HEK293T (cell line): ENCODE results near the gene SQSTM1.

Experiments used
- CTCF ChIA-PET: fragments of 350-600 bp; formaldehyde crosslinking; extraction: SDS; loops from one replicate; lab custom pipeline; 2021; ENCODE audit warnings: antibody characterized with exemption, inconsistent platforms; lab: Yijun Ruan, JAX
- POLR2A ChIA-PET: fragments of 350-600 bp; formaldehyde crosslinking; extraction: SDS; loops from one replicate; lab custom pipeline; 2020; ENCODE audit warnings: antibody characterized with exemption, inconsistent platforms; lab: Yijun Ruan, JAX
- DNase-seq: peaks from one replicate; pipeline ENCODE4 v3.0.0; 2012; ENCODE audit warnings: mixed read lengths; ENCODE audit errors: extremely low spot score
- ARNT ChIP-seq: fragments of 450-650 bp; IDR thresholded peaks from 2 replicates; pipeline ENCODE4 v1.6.1; 2017; ENCODE audit warnings: mild to moderate bottlenecking
- BHLHE40 ChIP-seq: fragments of 450-650 bp; IDR thresholded peaks from 2 replicates; pipeline ENCODE4 v1.6.1; 2016; ENCODE audit warnings: mild to moderate bottlenecking, moderate library complexity, borderline replicate concordance
- CTBP1 ChIP-seq: fragments of 450-650 bp; IDR thresholded peaks from 2 replicates; pipeline ENCODE4 v1.6.1; 2016; ENCODE audit warnings: borderline replicate concordance
- ELF4 ChIP-seq: fragments of 450-650 bp; IDR thresholded peaks from 2 replicates; pipeline ENCODE4 v1.6.1; 2017; ENCODE audit warnings: antibody characterized with exemption
- FOXA1 ChIP-seq: fragments of 450-650 bp; IDR thresholded peaks from 2 replicates; pipeline ENCODE4 v1.6.1; 2016; ENCODE audit warnings: mild to moderate bottlenecking
- FOXK2 ChIP-seq: fragments of 450-650 bp; IDR thresholded peaks from 2 replicates; pipeline ENCODE4 v1.6.1; 2016; ENCODE audit warnings: mild to moderate bottlenecking
- FOXM1 ChIP-seq: fragments of 450-650 bp; IDR thresholded peaks from 2 replicates; pipeline ENCODE4 v1.6.1; 2017; ENCODE audit warnings: mild to moderate bottlenecking, borderline replicate concordance
- HDGF ChIP-seq: fragments of 450-650 bp; IDR thresholded peaks from 2 replicates; pipeline ENCODE4 v1.6.1; 2017; ENCODE audit warnings: antibody characterized with exemption, borderline replicate concordance
- L3MBTL2 ChIP-seq: fragments of 450-650 bp; conservative IDR thresholded peaks from 2 replicates; pipeline ENCODE4 v1.6.1; 2016; ENCODE audit warnings: mild to moderate bottlenecking
- LEF1 ChIP-seq: fragments of 450-650 bp; IDR thresholded peaks from 2 replicates; pipeline ENCODE4 v1.6.1; 2017; ENCODE audit warnings: mild to moderate bottlenecking, borderline replicate concordance
- NFRKB ChIP-seq: fragments of 450-650 bp; IDR thresholded peaks from 2 replicates; pipeline ENCODE4 v1.6.1; 2016; ENCODE audit warnings: mild to moderate bottlenecking, moderate library complexity
- PKNOX1 ChIP-seq: fragments of 450-650 bp; IDR thresholded peaks from 2 replicates; pipeline ENCODE4 v1.6.1; 2016
- SP1 ChIP-seq: fragments of 450-650 bp; IDR thresholded peaks from 2 replicates; pipeline ENCODE4 v1.6.1; 2017
- SUZ12 ChIP-seq: fragments of 450-650 bp; IDR thresholded peaks from 2 replicates; pipeline ENCODE4 v1.6.1; 2016; ENCODE audit warnings: mild to moderate bottlenecking
- TARDBP ChIP-seq: fragments of 450-650 bp; IDR thresholded peaks from 2 replicates; pipeline ENCODE4 v1.6.1; 2016
- ZNF384 ChIP-seq: fragments of 450-650 bp; IDR thresholded peaks from 2 replicates; pipeline ENCODE4 v1.6.1; 2016

SQSTM1 gene

GRCh38 chr5:179823937-179824744, 3.4 kb downstream of the SQSTM1 start:
- TF ChIP-seq ARNT (no peak), SP1 (no peak), FOXK2 (no peak), BHLHE40 (no peak), L3MBTL2 (no peak), PKNOX1 (no peak)
- POLR2A ChIA-PET = interaction anchor here (1.6 kb wide), 1 partner anchor 13 kb away, joined by 4 read pairs; no protein-coding TSS in a partner anchor
- no peak for DNase-seq
- CTCF ChIA-PET = no interaction called here

GRCh38 chr5:179824745-179825112, 4.0 kb downstream of the SQSTM1 start:
- CTCF ChIA-PET = no interaction called here
- DNase-seq = no peak
- TF ChIP-seq FOXM1 (no peak), HDGF (no peak), TARDBP (no peak), LEF1 (no peak), ZNF384 (no peak), CTBP1 (no peak), ELF4 (no peak)
- POLR2A ChIA-PET = no interaction called here

DNA sequence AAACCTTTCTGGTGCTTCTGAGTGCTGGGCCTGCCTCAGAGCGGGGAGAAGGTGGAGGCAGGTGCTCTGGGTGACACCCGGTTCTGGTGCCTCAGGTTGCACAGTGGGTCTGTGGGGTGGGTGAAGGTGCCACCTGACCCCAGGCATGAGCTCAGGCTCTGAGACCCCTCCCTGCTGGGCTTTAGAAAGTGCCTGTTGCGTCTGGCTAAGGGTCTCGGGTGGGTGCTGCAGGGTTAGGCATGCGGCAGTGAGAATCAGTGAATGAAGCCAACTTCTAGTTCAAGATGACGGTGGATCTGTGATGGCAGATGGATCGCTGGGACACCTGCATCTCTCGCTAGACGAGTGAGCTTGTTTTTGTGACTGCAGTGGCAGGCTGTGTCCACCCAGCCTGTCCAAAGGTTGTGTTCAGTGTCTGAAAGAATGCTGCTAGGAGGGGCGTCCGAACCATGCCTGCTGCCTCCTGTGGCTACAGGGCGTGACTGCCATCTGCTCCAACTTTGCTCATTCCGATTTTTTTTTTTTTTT, 5.0 kb downstream of the SQSTM1 start:
- ChIA-PET POLR2A (interaction anchor here (0.9 kb wide), 1 partner anchor 31 kb away, joined by 3 read pairs; no protein-coding TSS in a partner anchor), CTCF (no interaction called here)
- TF ChIP-seq ZNF384 = 0 out of 2 replicates have a peak, but pooled peaks have one; percentile 40
- TF ChIP-seq PKNOX1 = no peak
- TF ChIP-seq ELF4 = no peak
- DNase-seq = no peak

DNA sequence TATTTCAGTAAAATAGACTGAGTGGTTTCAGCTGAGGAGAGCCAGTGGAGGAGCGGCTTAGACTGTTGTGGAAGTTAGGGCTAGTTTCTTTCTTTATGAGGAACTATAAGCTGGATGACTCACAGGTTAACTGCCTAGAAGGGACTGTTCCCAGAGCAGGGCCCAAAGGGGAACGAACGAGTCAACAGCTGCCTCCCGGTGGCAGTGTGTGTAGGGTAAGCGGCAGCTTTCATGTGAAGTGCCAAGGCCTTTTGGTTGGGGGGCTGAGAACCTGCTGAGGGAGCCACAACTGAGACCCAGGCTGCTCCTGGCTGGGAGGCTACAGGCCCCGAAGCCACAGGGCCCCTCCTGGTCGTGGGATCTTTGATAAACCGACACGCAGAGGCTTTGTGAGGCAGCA, 7.0 kb downstream of the SQSTM1 start:
- POLR2A ChIA-PET = interaction anchor here (1.0 to 1.2 kb wide), 3 partner anchors 16 to 79 kb away, joined by 3 read pairs; no protein-coding TSS in a partner anchor
- no peak for DNase-seq
- CTCF ChIA-PET = no interaction called here
- TF ChIP-seq ARNT = no peak
- no peak for TF ChIP-seq ELF4
- no peak for TF ChIP-seq FOXM1
- no peak for TF ChIP-seq SUZ12
- no peak for TF ChIP-seq FOXA1
- no peak for TF ChIP-seq CTBP1
- no peak for TF ChIP-seq LEF1
- no peak for TF ChIP-seq BHLHE40
- TF ChIP-seq HDGF = no peak
- no peak for TF ChIP-seq ZNF384
- TF ChIP-seq FOXK2 = no peak
- no peak for TF ChIP-seq PKNOX1
- no peak for TF ChIP-seq SP1
- TF ChIP-seq NFRKB = no peak
- TF ChIP-seq TARDBP = no peak
- TF ChIP-seq L3MBTL2 = no peak

DNA sequence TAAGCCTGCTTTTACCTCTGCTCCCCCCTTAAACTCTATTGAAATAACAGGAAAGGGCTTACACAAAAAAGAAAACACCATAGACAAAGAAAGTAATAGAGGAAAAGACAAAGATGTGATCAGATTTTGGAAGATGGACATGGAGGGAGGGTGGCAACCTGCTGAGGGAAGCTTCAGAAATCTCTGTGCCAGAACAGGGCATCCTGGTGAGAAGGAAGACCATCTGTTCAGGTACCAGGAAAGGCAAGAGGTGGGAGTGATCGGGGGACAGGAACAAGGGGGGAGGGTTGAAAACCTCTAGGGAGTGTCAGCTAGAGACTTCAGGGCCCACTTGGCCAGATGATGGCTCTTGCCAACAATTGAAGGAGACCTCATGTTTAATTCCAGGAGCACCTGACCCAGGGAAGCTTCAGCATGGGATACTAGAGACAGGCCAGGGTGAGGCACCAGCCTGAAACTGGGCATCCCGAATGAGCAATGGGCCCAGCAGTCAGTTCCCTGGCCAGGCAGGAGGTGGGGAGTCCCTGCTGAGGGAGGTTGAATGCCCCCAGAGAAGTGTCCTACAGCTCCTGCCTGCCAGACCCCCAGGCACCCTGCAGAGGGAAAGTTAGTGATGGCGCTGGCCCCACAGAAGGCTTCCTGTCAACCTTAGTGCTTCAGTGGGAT, 8.2 kb downstream of the SQSTM1 start:
- ChIA-PET POLR2A (interaction anchor here (0.9 kb wide), 1 partner anchor 21 kb away, joined by 3 read pairs; no protein-coding TSS in a partner anchor), CTCF (no interaction called here)
- DNase-seq = no peak
- TF ChIP-seq SP1 (no peak), FOXM1 (no peak), ZNF384 (no peak), ARNT (no peak), HDGF (no peak), ELF4 (no peak), FOXK2 (no peak), LEF1 (no peak), CTBP1 (no peak), TARDBP (no peak)

DNA sequence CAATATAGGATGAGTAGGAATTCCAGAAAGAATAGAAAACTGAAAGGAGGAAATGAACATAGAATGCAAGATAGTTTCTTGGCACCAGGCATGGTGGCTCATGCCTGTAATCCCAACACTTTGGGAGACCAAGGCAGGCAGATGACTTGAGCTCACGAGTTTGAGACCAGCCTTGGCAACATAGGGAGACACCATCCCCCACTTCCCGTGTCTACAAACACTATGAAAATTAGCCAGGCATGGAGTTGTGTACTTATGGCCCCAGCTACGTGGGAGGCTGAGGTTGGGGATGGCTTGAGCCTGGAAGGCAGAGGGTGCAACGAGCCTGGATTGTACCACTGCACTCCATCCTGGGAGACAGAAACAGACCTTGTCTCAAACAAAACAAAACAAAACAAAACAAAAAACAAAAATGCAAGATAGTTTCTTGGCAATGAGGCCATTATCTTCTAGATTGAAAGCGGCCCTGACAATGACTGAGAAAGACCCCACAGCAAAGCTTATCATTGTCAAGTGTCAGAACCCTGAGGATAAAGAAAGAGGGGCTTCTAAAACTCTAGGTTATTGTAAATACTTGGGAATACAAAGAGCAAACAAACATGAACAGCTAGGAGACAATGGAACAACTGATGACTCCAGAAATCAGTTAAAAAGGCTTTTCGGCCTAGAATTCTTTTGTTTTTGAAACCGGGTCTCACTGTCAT, 9.2 kb downstream of the SQSTM1 start:
- POLR2A ChIA-PET = interaction anchor here (1.4 kb wide), 1 partner anchor 9 kb away, joined by 5 read pairs; the partner anchor contains the start of gene SQSTM1

More for the DNA sequence above, 9.2 kb downstream of the SQSTM1 start:
- CTCF ChIA-PET = no interaction called here
- no peak for DNase-seq
- TF ChIP-seq LEF1 = no peak
- no peak for TF ChIP-seq HDGF
- TF ChIP-seq L3MBTL2 = no peak
- no peak for TF ChIP-seq CTBP1
- no peak for TF ChIP-seq SUZ12
- no peak for TF ChIP-seq PKNOX1
- no peak for TF ChIP-seq ZNF384
- TF ChIP-seq ELF4 = no peak
- no peak for TF ChIP-seq BHLHE40
- no peak for TF ChIP-seq FOXK2
- TF ChIP-seq NFRKB = no peak
